ENCODE measurements around the gene CSK.
A peak's percentile ranks its signal among the peaks of the same experiment; 100 is the strongest.

CSK gene

DNA sequence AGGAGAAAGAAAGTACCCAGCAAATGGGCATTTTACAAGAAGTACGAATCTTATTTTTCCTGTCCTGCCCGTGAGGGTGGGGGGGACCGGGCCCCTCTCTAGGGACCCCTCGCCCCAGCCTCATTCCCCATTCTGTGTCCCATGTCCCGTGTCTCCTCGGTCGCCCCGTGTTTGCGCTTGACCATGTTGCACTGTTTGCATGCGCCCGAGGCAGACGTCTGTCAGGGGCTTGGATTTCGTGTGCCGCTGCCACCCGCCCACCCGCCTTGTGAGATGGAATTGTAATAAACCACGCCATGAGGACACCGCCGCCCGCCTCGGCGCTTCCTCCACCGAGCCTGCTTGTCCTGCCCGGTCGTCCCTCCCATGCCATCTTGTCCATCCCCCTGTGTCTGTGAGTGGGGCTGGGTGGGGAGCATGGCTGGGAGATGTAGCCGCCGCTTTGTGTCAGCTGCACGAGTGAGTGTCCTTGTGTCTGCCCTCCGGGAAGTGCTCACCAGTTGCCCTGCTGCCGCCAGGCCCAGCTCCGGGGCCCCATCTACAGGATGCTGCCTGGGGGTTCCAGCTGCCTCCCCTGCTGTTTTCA is 21.1 kb downstream of the CSK start:
- DNase-seq, result no peak

DNA sequence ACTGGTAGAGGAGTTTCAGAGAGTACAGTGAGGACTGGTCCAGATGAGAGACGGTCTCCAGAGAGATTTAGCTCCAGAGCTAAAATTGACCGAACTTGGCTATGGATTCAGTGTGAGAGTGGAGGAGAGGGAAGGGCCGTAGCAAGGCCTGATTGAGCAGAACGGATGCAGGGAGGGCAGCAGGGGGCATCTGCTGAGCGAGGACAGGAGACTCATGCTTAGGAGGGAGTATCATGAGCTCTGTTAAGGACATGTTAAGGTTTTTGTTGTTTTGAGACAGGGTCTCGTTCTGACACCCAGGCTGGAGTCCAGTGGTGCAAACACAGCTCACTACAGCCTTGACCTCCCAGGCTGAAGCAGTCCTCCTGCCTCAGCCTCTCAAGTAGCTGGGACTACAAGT is 23.1 kb downstream of the CSK start:
- no peak for DNase-seq

GRCh38 chr15:74807282-74807681 is 25.4 kb downstream of the CSK start:
- no peak for DNase-seq

DNA sequence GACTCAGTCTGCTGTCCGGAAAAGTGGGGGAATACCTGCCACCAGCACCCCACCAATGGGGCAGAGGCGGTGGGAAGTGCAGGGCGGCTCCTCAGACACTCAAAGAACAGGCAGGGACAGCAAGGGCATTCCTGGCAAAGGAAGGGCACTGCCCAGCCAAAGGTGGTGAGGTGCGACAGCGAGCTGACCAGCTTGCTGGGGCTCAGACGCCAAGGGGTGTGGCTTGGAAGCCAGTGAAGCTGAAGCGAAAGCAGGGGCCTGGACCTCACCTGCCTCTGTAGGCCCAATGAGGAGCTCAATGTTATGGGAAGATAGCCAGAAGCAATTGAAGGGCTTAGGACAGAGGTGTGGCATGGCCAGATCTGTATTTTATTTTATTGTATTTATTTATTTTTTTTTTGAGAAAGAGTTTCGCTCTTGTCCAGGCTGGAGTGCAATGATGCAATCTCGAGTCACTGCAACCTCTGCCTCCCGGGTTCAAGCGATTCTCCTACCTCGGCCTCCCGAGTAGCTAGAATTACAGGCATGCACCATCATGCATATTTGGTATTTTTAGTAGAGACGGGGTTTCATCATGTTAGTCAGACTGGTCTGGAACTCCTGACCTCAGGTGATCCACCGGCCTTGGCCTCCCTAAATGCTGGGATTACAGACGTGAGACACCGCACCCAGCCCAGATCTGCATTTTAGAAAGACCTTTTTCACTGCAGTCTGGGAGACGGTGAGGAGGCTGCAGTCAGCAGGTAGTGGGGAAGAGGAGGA is 26.4 kb downstream of the CSK start:
- no peak for DNase-seq

DNA sequence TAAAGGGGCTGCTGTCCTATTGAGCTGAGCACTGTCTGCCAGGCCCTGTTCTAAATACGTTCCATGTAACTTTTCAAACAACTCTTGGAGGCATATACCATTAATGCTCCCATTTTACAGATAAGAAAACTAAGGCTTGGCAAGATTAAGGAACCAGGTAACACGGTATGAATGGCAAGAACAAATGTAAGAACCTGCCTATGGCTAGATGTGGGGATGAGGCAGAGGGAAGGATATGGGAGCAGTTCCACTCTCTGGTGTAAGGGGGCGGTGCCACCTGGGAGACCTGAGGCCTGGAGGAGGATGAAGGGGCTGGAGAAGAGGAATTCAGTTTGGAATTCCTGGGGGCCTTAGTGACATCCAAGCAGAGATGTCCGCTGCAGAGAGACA is 27.0 kb downstream of the CSK start:
- DNase-seq, result no peak

DNA sequence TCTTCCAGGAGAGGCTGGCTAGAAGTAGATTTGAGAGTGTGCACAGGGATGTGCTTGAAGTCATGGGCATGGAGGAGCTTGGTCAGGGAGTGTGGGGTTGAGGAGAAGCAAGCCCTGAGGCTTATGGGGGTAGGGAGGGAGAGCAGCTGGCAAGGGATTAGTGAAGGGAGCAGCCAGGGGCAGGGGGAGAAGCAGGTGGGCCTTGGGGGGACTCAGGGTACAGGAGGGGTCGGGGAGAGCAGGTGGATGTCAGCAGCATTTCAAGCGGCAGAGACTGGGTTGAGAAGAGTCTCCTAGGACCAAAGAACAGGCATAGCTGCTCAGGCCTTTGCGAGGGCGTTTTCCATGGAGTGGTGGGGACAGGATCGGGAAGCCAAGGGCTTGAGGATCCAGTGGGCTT is 27.4 kb downstream of the CSK start:
- DNase-seq, result no peak

DNA sequence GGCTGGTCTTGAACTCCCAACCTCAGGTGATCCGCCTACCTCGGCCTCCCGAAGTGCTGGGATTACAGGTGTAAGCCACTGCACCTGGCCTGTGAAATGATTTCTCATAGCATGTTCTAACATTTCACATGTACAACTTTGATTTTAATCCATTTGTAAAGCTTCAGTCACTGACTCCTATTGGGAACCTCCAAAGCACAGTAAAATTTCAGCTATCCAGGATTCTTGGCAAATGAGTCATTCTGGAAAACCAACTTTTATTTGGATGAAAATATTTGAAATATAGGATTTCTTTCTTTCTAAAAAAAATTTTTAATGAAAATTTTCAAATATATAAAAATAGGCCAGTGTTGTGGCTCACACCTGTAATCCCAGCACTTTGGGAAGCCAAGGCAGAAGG is 28.1 kb downstream of the CSK start:
- no peak for DNase-seq

DNA sequence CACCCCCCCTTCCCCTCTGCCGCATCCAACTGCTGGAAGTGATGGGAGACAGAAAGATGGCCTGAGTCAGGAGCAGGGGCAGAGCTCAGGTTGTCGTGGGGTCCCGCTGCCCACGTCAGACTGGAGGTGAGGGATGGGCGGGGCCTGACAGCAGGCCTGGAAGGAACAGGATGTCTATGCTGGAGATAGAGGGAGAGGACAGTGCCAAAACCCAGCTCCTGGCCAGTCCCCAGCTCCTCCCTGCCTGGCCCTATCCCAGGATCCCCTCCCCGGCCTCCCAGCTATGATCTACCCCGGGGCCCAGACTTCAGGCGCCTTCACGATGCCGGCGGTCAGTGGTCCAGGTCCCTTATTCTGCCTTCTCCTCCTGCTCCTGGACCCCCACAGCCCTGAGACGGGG is 30.7 kb downstream of the CSK start, which contains the start of gene LMAN1L:
Gene LMAN1L, plus strand, starts transcription at position 303 of the 400 bp plus-strand sequence. Its CDS starts 20 bp downstream, at position 323.
- no peak for DNase-seq

DNA sequence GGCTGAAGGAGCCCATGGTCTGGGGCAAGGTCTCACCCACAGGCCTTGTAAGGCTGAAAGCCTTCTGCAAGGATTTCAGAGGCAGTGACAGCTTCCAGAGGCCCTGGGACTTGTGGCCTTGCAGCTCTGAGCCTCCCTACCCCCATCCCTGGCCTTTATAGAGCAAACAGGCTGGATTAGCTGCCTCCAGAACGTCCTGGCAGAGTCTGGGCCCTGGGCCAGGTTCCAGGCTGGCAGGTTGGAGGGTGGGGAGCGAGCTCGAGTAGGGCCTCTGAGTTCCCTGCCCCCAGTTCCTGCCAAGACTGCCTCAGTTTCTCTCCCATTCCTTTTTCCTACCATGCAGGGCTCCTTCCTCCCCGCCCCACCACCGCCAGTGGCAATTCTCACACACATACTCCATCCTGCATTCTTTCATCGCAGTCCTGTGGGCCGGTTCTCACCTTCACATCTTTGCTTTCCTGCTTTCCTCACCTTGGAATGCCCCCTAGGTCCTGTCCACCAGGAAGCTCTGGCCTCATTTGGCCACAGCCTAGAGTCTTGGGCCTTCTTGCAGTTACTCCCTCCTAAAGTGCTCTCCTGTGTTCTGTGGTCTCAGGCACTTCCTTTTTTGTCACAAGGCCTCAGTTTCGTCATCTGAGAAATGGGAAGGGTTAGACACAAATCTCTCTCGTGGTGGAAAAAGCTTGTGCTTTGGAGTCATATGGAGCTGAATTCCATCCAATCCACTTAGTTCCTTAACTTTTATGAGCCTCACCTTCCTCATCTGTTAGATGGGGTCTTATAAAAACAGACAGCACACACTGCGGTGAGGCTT is 33.4 kb downstream of the CSK start:
- DNase-seq, result no peak

GRCh38 chr15:74815961-74816360 is 34.1 kb downstream of the CSK start:
- DNase-seq, result no peak

DNA sequence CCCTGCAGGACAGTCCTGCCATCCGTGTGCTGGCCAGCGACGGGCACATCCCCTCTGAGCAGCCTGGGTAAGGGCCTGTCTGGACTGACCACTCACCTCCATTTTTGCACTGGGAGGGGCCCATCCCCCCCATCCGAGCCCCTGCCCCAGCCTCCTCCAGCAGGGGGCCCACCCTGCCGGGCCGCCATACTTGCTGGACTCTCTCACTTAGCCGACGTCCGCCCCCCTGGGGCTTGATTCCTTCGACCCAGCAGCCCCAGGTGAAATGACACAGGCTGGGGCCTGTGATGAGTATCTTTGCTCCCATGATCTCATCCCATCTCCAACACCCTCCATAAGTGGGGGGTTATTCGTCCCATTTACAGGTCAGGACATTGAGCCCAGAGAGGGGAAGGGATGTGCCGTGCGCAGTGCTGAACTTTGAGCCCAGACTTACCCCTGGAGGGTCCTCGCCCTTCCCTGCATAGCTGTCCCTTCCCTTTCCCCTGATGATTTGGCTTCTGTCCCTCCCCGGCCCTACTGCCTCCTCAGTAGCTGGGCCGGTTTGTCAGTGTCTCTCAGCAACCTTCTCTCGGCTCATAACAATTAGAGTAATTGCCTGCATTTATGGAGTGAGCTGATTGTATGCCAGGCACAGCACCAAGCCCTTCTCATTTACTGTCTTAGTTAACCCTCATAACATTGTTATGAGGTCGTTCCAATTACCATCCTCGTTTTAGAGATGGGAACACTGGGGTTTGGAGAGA is 34.9 kb downstream of the CSK start:
- DNase-seq, result no peak

DNA sequence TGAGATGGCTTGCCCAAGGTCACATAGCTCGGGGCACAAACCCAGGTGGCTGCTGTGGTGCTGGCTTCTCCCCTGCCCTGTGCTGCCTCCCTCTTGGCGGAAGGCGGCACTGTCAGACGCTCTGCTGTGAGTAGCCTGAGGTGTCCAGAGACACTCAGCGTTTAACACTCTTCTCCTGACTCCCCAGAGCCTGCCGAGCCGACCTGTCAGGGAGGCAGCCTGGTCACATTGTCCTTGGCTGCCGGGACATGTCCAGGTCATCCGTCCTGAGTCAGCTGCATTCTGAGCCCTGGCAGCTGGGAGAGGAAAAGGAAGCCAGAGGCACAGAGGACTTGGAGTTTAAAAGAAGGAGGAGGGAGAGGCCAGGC is 35.5 kb downstream of the CSK start:
- DNase-seq, result no peak

DNA sequence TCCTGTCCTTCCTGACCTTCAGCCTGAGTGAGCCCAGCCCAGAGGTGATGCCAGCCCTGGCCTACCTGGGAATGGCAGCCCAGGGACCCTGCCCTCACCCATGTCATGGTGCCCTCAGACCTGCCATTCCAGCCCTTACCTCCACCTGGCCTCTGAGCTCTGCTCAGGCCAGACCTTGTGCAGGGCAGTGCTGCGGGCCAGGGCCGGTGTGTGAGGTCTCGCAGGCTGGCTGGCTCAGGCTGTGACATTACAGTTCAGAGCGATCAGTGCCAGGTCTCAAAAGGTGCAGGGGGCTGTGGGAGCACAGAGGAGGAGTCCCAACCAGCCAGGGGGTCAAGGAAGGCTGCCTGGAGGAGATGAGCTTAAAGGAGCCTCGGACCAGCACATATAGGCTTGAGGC is 38.2 kb downstream of the CSK start:
- no peak for DNase-seq

- no peak for DNase-seq
Observed at GRCh38 chr15:74821091-74821789, 39.4 kb downstream of the CSK start.

DNA sequence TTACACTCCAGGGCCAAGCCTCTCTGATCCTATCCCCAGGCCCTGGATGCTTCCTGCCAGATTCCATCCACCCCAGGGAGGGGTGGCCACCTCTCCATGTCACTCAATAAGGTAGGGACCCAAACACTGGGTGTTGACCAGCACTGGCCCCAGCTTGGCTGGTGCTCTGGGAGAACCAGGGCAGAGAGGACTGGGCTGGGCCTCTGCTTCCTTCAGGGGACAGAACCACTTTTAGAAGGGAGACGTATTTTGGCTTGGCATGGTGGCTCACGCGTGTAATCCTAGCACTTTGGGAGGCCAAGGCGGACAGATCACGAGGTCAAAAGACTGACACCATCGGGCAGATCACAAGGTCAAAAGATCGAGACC is 39.9 kb downstream of the CSK start:
- DNase-seq, result no peak

DNA sequence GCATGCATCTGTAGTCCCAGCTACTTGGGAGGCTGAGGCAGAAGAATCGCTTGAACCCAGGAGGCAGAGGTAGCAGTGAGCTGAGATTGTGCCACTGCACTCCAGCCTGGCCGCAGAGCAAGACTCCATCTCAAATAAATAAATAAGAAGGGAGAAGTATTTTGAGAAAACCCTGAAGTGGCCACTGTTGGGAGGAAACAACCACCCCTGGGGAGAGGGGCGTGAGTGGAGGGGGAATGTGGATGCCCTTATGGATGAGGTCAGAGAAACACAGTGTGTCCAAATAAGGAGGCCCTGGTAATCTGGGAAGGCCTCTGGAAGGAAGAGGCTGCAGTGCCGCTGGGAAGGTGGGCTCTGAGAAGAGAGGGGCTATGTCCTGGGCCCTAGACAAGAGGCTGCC is 40.4 kb downstream of the CSK start:
- no peak for DNase-seq

DNA sequence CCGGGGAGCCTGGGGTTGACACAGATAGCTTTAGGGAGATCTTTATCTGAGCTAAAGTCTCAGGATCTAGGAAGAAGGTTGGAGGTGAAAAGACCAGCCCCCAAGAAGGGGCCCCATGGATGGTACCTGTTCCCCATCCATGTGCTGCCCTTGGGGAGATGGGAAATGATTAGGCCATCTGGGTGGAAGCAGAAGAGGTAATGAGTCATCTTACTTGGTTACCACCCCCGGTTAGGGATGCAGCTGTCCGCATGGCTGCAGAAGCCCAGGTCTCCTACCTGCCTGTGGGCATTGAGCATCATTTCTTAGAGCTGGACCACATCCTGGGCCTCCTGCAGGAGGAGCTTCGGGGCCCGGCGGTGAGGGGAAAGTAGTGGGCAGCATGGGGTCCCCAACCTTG is 41.4 kb downstream of the CSK start:
- DNase-seq, result no peak

DNA sequence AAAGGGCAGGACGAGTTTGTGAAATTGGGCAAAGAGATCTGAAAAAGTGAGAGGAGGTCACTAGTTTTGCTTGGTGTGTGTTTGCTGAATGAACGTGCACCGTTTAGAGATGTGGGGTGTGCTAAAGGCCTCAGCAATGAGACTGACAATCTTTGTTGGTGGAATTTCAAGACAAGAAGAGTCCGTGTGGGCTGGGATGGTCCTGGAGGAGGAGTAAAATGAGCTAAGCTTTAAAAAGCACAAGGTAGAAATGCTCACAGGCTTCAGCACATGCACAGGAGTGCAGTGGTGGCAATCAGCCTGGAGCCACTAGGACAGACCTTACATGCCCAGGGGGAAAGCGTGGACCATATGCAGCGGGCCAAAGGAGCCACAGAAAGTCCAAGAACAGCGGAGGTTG is 43.1 kb downstream of the CSK start:
- no peak for DNase-seq

- DNase-seq, result no peak
Observed at GRCh38 chr15:74825866-74826265, 44.0 kb downstream of the CSK start.

DNA sequence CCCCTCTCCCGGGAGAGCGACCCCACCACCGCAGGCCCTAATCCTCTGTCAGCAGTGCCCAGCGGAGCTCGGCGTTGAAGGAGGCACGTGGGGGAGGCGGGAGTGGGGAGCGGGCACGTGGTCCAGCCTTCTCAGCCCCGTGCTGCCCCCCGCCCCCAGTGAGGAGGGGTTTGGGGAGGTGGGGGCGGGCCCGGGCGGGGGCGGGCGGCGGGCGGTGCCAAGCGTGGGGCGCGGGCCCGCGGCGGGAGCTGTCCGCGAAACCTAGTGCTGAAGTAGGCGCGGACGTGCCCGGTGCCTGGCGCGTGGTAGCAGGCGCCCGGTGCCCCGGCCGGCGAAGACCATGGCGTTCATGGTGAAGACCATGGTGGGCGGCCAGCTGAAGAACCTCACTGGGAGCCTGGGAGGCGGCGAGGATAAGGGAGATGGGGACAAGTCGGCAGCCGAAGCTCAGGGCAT is 44.5 kb downstream of the CSK start, which contains the start of gene CPLX3:
Gene CPLX3, plus strand, starts transcription at position 264 of the 456 bp plus-strand sequence. Its CDS starts 77 bp downstream, at position 341.
- DNase-seq, result peak; percentile 56

DNA sequence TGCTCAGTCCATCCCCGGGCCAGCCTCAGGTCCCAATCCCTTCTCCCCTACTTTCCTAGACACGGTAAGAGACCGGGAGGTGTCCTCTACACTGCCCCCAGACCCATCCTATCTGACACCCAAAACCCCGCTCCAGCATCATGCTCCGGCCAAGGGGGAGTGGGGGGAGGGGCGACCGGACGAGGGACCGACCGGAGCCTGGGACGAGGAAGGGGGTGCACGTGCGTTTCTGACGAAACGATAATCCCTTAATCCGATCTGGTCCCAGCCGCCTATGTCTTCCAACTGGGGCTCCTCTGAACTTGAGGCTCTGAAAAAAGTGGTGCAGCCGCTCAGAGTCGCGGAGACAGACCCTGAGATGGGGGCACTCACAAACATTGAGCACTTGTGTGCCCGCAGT is 45.0 kb downstream of the CSK start:
- DNase-seq, result no peak

DNA sequence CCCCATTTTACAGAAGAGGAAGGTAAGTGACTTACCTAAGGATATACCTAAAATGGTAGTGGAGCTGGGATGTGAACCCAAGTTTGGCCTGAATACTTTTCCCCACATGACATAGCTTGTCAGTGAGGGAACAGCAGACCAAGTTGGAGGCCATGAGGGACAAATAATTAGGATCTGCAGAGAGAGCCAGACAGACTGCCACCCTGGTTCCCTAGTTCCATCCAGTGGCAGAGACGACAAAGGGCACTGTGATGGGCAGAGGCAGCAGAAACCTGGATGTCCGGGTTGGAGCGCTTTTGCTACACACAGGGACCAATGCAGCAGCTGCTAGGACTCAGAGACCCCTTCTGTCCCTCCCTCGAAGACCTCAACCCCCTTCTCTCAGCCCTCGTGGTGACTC is 45.7 kb downstream of the CSK start:
- no peak for DNase-seq

- no peak for DNase-seq
Observed at GRCh38 chr15:74828835-74829234, 47.0 kb downstream of the CSK start.

All from activated naive CD4-positive, alpha-beta T cell treated with anti-CD3 and anti-CD28 coated beads, Interleukin-2, amount 50 U/mL, for 16 hours (primary cell).